Calu3 (cell line): Measurements from ENCODE around the gene RPN2. TPM values are rescaled to one million over a fixed set of nuclear protein-coding genes. Genes with fewer than 3 reads are reported as not detected.
A peak's percentile ranks its signal among the peaks of the same experiment; 100 is the strongest.

ENCODE experiments used
- BruUV-seq: library from RNA; stranded (reverse); fragments of 400-500 nt; replicated peaks from 2 replicates; lab custom pipeline; 2021; lab: Mats Ljungman, UMichigan
- CTCF ChIA-PET: fragments of 300-600 bp; sonication (Branson Sonifier 250); formaldehyde crosslinking; loops from one replicate; lab custom pipeline; 2022; ENCODE audit warnings: antibody characterized with exemption; lab: Charles Lee
- DNase-seq: peaks from one replicate; pipeline ENCODE4 v3.0.0; 2022
- H3K27ac Mint-ChIP-seq: one replicate; pipeline ENCODE4 v1.8.0; 2022; ENCODE audit warnings: mixed read lengths; ENCODE audit not compliant: unreplicated experiment
- H3K27me3 Mint-ChIP-seq: one replicate; pipeline ENCODE4 v1.8.0; 2022; ENCODE audit warnings: mixed read lengths; ENCODE audit not compliant: unreplicated experiment
- H3K36me3 Mint-ChIP-seq: one replicate; pipeline ENCODE4 v1.8.0; 2022; ENCODE audit warnings: mild to moderate bottlenecking, moderate library complexity, mixed read lengths; ENCODE audit not compliant: insufficient read depth, unreplicated experiment
- H3K4me1 Mint-ChIP-seq: one replicate; pipeline ENCODE4 v1.8.0; 2022; ENCODE audit warnings: mild to moderate bottlenecking, low read depth, mixed read lengths; ENCODE audit not compliant: unreplicated experiment
- H3K4me3 Mint-ChIP-seq: one replicate; pipeline ENCODE4 v1.8.0; 2022; ENCODE audit warnings: mild to moderate bottlenecking, low read depth, moderate library complexity, mixed read lengths; ENCODE audit not compliant: unreplicated experiment
- H3K9me3 Mint-ChIP-seq: one replicate; pipeline ENCODE4 v1.8.0; 2022; ENCODE audit warnings: low read depth, mixed read lengths; ENCODE audit not compliant: unreplicated experiment
- CTCF ChIP-seq: fragments of 200-600 bp; IDR thresholded peaks from one replicate; pipeline ENCODE4 v1.8.0; 2022; ENCODE audit warnings: antibody characterized with exemption; ENCODE audit not compliant: unreplicated experiment
- intact Hi-C: fragments of 100-400 bp; cut with micrococcal nuclease; formaldehyde crosslinking; loops from one replicate; pipeline ENCODE4 v1.10.0; 2022; ENCODE audit not compliant: unreplicated experiment
- total RNA-seq: library from RNA; stranded (reverse); gene quantifications from 2 replicates; pipeline ENCODE4 v1.2.3, GENCODE V29; 2022

RPN2 gene
- total RNA-seq, 1 experiment from 2014 or later, result 522 TPM

DNA sequence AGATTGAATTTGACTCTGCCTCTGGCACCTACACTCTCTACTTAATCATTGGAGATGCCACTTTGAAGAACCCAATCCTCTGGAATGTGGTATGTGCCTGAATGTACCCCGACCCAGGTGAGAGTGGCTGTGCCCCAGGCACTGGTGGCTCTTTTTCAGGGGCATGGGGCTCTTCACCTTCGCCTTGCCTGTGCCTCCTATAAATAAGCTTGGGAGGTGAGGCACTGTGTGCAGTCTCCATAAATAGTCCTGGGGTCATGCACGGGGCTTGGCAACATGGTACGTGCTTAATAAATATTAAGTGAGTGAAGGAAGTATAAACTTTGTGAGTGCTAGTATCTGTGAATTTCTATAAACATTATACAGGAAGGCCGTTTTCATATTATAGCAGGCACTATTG is 49.5 kb downstream of the RPN2 start:
- CTCF ChIA-PET, result no interaction called here
- no TSS peak for BruUV-seq
- DNase-seq, result no peak
- no peak overlapping the region for H3K27ac Mint-ChIP-seq
- no peaks in the 10 kb centered on the region for H3K9me3 Mint-ChIP-seq
- TF ChIP-seq CTCF, result no peak
- H3K36me3 Mint-ChIP-seq, result peaks cover 69% of the 10 kb centered on the region
- no peaks in the 10 kb centered on the region for H3K4me1 Mint-ChIP-seq
- H3K27me3 Mint-ChIP-seq, result no peaks in the 10 kb centered on the region
- intact Hi-C loops, result no loop called here
- no peak overlapping the region for H3K4me3 Mint-ChIP-seq

GRCh38 chr20:37229357-37229756 is 50.2 kb downstream of the RPN2 start:
- Mint-ChIP-seq H3K4me3 (no peak overlapping the region), H3K27me3 (no peaks in the 10 kb centered on the region), H3K9me3 (no peaks in the 10 kb centered on the region), H3K4me1 (no peaks in the 10 kb centered on the region), H3K27ac (no peak overlapping the region), H3K36me3 (peaks cover 63% of the 10 kb centered on the region)
- TSS peak; percentile 7 for BruUV-seq
- no peak for TF ChIP-seq CTCF
- CTCF ChIA-PET, result interaction anchor here (1.1 kb wide), 1 partner anchor 23 kb away, joined by 3 read pairs; no protein-coding TSS in a partner anchor
- intact Hi-C loops, result no loop called here
- no peak for DNase-seq

DNA sequence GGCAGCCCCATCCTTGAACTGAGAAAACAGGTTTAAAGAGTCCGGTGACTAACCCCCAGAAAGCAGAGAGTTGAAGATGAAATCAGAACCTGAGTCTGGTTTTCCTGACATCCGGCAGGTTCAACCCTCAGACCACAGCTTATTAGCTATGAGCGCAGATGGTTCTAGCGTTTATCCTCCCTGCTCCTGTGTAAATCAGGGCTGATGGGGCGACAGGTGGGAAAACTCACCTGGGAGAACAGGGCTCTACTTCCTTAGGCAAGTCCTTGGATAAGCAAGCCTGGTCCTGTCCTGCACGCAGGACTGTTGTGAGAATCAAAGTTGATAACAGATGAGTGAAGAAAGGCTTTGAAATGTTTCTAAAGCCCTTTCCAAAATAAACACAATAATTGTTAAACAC is 51.1 kb downstream of the RPN2 start:
- no peaks in the 10 kb centered on the region for H3K9me3 Mint-ChIP-seq
- DNase-seq, result no peak
- H3K4me3 Mint-ChIP-seq, result no peak overlapping the region
- CTCF ChIA-PET, result interaction anchor here (1.1 to 1.3 kb wide), 2 partner anchors 22 to 38 kb away, joined by 3 to 4 read pairs; no protein-coding TSS in a partner anchor
- H3K27ac Mint-ChIP-seq, result no peak overlapping the region
- TF ChIP-seq CTCF, result no peak
- H3K27me3 Mint-ChIP-seq, result no peaks in the 10 kb centered on the region
- peaks cover 63% of the 10 kb centered on the region for H3K36me3 Mint-ChIP-seq
- intact Hi-C loops, result no loop called here
- H3K4me1 Mint-ChIP-seq, result no peaks in the 10 kb centered on the region
- no TSS peak for BruUV-seq

DNA sequence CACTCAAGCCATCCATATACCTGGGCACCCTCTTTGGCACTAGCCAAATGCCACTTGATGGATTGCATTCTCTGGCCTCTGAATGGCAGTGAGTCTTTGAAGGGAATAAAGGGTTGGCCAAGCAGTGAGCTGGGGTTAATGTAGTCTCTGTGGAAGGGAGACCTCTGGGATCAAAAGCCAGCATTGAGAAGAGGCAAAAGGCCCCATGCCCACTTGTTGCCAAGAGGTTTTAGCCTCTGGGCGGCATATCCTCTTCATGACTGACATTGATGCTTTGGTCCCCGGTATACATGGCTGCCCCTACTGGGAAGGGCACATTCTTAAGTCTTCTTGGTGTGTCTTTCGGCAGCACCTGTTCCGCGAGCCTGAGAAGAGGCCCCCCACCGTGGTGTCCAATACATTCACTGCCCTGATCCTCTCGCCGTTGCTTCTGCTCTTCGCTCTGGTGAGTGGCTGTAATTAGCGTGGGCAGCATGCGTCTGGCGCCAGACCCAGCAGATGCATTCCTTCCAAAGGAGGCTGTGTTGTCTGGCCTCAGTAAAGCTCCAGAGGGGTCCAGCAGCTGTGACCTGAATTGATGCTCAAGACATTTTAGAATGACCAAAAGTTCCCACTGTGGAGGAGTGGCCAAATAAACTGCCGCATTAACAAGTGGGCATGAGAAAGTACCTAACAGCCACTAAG is 53.0 kb downstream of the RPN2 start:
- Mint-ChIP-seq H3K4me3 (no peak overlapping the region), H3K27ac (no peak overlapping the region), H3K9me3 (no peaks in the 10 kb centered on the region), H3K27me3 (no peaks in the 10 kb centered on the region), H3K36me3 (peaks cover 76% of the 10 kb centered on the region), H3K4me1 (no peaks in the 10 kb centered on the region)
- intact Hi-C loops, result no loop called here
- TF ChIP-seq CTCF, result no peak
- CTCF ChIA-PET, result no interaction called here
- no peak for DNase-seq
- BruUV-seq, result no TSS peak
